SU-DHL-6 (cell line): ENCODE results near the gene FSD1.

Source experiments
- H2AFZ ChIP-seq: fragments of 200-600 bp; sonication (generic); 2 replicates; pipeline ENCODE4 v1.6.1; 2014; ENCODE audit warnings: low read depth, mild to moderate bottlenecking, moderate library complexity, mixed read lengths, antibody characterized with exemption, low read length; ENCODE audit not compliant: severe bottlenecking
- H3F3A ChIP-seq: fragments of 200-600 bp; shearing (Covaris generic); 2 replicates; pipeline ENCODE4 v1.6.0; 2016; ENCODE audit warnings: antibody characterized with exemption, mild to moderate bottlenecking; ENCODE audit not compliant: insufficient read depth
- H3K27ac ChIP-seq: fragments of 200-600 bp; sonication (generic); 2 replicates; pipeline ENCODE4 v1.5.1; 2016; ENCODE audit warnings: low read depth, mild to moderate bottlenecking, low read length, moderate library complexity, mixed read lengths
- H3K27me3 ChIP-seq: fragments of 200-600 bp; sonication (generic), shearing (Covaris generic); 2 replicates; pipeline ENCODE4 v1.6.0; 2014; ENCODE audit warnings: mild to moderate bottlenecking, low read length
- H3K36me3 ChIP-seq: fragments of 200-600 bp; sonication (generic); 2 replicates; pipeline ENCODE4 v1.6.1; 2014; ENCODE audit warnings: mild to moderate bottlenecking, low read length, mixed read lengths
- H3K4me2 ChIP-seq: fragments of 300-600, 200-600 bp; shearing (Covaris generic), sonication (generic); 2 replicates; pipeline ENCODE4 v1.6.0; 2014; ENCODE audit warnings: low read length, low read depth, mild to moderate bottlenecking; ENCODE audit not compliant: poor library complexity, severe bottlenecking
- H3K4me3 ChIP-seq: fragments of 200-600 bp; sonication (generic); 2 replicates; pipeline ENCODE4 v1.5.1; 2014; ENCODE audit warnings: antibody characterized with exemption, low read length, mild to moderate bottlenecking, mixed read lengths; ENCODE audit not compliant: insufficient read depth, poor library complexity, severe bottlenecking
- H3K79me2 ChIP-seq: fragments of 200-600 bp; sonication (generic); 2 replicates; pipeline ENCODE4 v1.6.1; 2014; ENCODE audit warnings: mild to moderate bottlenecking, low read length, moderate library complexity; ENCODE audit not compliant: insufficient read depth
- H3K9ac ChIP-seq: fragments of 200-600 bp; sonication (generic); 2 replicates; pipeline ENCODE4 v1.7.0; 2014; ENCODE audit warnings: mild to moderate bottlenecking, low read length
- H3K9me2 ChIP-seq: fragments of 200-600 bp; sonication (generic); replicated peaks from 2 replicates; pipeline ENCODE4 v1.6.1; 2014; ENCODE audit warnings: low read length; ENCODE audit not compliant: insufficient read depth
- H3K9me3 ChIP-seq: fragments of 200-600 bp; sonication (generic); 2 replicates; pipeline ENCODE4 v1.6.1; 2014; ENCODE audit warnings: low read length, mixed read lengths; ENCODE audit not compliant: insufficient read depth
- H4K20me1 ChIP-seq: fragments of 200-600 bp; sonication (generic); 2 replicates; pipeline ENCODE4 v1.6.1; 2014; ENCODE audit warnings: low read depth, mild to moderate bottlenecking, antibody characterized with exemption, low read length, moderate library complexity, mixed read lengths
- CTCF ChIP-seq: fragments of 200-600 bp; sonication (generic); IDR thresholded peaks from one replicate; pipeline ENCODE4 v1.5.1; 2017; ENCODE audit warnings: antibody characterized with exemption, mild to moderate bottlenecking, low read length, moderate library complexity; ENCODE audit not compliant: insufficient read depth, poor library complexity, severe bottlenecking
- EZH2phosphoT487 ChIP-seq: fragments of 200-600 bp; sonication (generic), shearing (Covaris generic); conservative IDR thresholded peaks from 2 replicates; pipeline ENCODE4 v1.6.1; 2018; ENCODE audit warnings: mild to moderate bottlenecking, antibody characterized with exemption, low read length, moderate library complexity, mixed read lengths

The FSD1 gene

GRCh38 chr19:4316956-4317355, 12.6 kb downstream of the FSD1 start:
- H3K27me3 ChIP-seq, result no peaks in the 10 kb centered on the region
- H3K9me2 ChIP-seq, result no peaks in the 10 kb centered on the region
- no peaks in the 10 kb centered on the region for H3F3A ChIP-seq
- no peak overlapping the region for H3K4me2 ChIP-seq
- no peak overlapping the region for H3K4me3 ChIP-seq
- no peak for TF ChIP-seq CTCF
- no peak for TF ChIP-seq EZH2phosphoT487
- H3K36me3 ChIP-seq, result no peaks in the 10 kb centered on the region
- H3K9ac ChIP-seq, result no peak overlapping the region
- 0 out of 2 replicates have a peak, but pooled peaks cover 4% of the 10 kb centered on the region for H3K9me3 ChIP-seq
- no peak overlapping the region for H2AFZ ChIP-seq
- H3K27ac ChIP-seq, result no peak overlapping the region
- no peaks in the 10 kb centered on the region for H3K79me2 ChIP-seq
- no peaks in the 10 kb centered on the region for H4K20me1 ChIP-seq

GRCh38 chr19:4318460-4318859, 14.1 kb downstream of the FSD1 start:
- H3K27ac ChIP-seq, result no peak overlapping the region
- 0 out of 2 replicates have a peak, but pooled peaks cover 4% of the 10 kb centered on the region for H3K9me3 ChIP-seq
- H3K79me2 ChIP-seq, result no peaks in the 10 kb centered on the region
- TF ChIP-seq EZH2phosphoT487 (no peak), CTCF (no peak)
- H4K20me1 ChIP-seq, result no peaks in the 10 kb centered on the region
- no peaks in the 10 kb centered on the region for H3F3A ChIP-seq
- H3K4me3 ChIP-seq, result no peak overlapping the region
- H2AFZ ChIP-seq, result no peak overlapping the region
- no peaks in the 10 kb centered on the region for H3K36me3 ChIP-seq
- no peaks in the 10 kb centered on the region for H3K27me3 ChIP-seq
- no peaks in the 10 kb centered on the region for H3K9me2 ChIP-seq
- H3K9ac ChIP-seq, result no peak overlapping the region
- no peak overlapping the region for H3K4me2 ChIP-seq

GRCh38 chr19:4319067-4319718, 14.8 kb downstream of the FSD1 start:
- no peaks in the 10 kb centered on the region for H3K79me2 ChIP-seq
- no peaks in the 10 kb centered on the region for H3K27me3 ChIP-seq
- no peak overlapping the region for H3K4me3 ChIP-seq
- no peaks in the 10 kb centered on the region for H3K36me3 ChIP-seq
- H4K20me1 ChIP-seq, result no peaks in the 10 kb centered on the region
- TF ChIP-seq EZH2phosphoT487 (no peak), CTCF (no peak)
- no peak overlapping the region for H3K27ac ChIP-seq
- no peak overlapping the region for H2AFZ ChIP-seq
- H3F3A ChIP-seq, result no peaks in the 10 kb centered on the region
- no peak overlapping the region for H3K4me2 ChIP-seq
- no peaks in the 10 kb centered on the region for H3K9me2 ChIP-seq
- H3K9me3 ChIP-seq, result 0 out of 2 replicates have a peak, but pooled peaks cover 4% of the 10 kb centered on the region
- H3K9ac ChIP-seq, result no peak overlapping the region
